SK-N-SH (cell line): Measurements from ENCODE around the gene PRRX2. TPM values are rescaled to one million over a fixed set of nuclear protein-coding genes. Genes with fewer than 3 reads are reported as not detected.
"Not testable (repeated sequence)": the region's sequence is repeated elsewhere in the genome, so short reads cannot be mapped to it uniquely, and the experiment has no call there.

Experiments used
- CTCF ChIA-PET: fragments of 300-600, 350-600 bp; formaldehyde crosslinking; extraction: SDS; loops from one replicate; lab custom pipeline; 2021; lab: Yijun Ruan, JAX
- POLR2A ChIA-PET: fragments of 350-600 bp; sonication (Branson Sonifier 250); formaldehyde crosslinking; extraction: SDS; loops from one replicate; lab custom pipeline; 2020; ENCODE audit warnings: antibody characterized with exemption, inconsistent platforms; lab: Yijun Ruan, JAX
- DNase-seq: peaks from one replicate; pipeline ENCODE4 v3.0.0; 2012
- H2AFZ ChIP-seq: fragments of 200-600 bp; sonication (generic); 2 replicates; pipeline ENCODE4 v1.8.1; 2016; ENCODE audit warnings: antibody characterized with exemption, mild to moderate bottlenecking, low read depth
- H3F3A ChIP-seq: fragments of 200-600 bp; sonication (generic); replicated peaks from 2 replicates; pipeline ENCODE3; 2016; ENCODE audit warnings: antibody characterized with exemption, mild to moderate bottlenecking; ENCODE audit not compliant: insufficient read depth
- H3K27ac ChIP-seq, 2 experiments: fragments of 200-500 bp in 1 of 2; fragments of 200-600 bp in 1 of 2; sonication (Bioruptor generic) in 1 of 2; sonication (generic), shearing (Covaris generic) in 1 of 2; 2 replicates each; pipeline versions ENCODE4 v1.5.1 to v1.6.1; 2014 to 2016; ENCODE audit warnings: low read depth in 2 of 2, inconsistent platforms in 1 of 2, low read length in 1 of 2, mild to moderate bottlenecking in 1 of 2, mixed read lengths in 1 of 2
- H3K27me3 ChIP-seq: fragments of 200-600 bp; sonication (generic), shearing (Covaris generic); 2 replicates; pipeline ENCODE4 v1.6.1; 2016; ENCODE audit warnings: mixed run types; ENCODE audit not compliant: insufficient read depth
- H3K36me3 ChIP-seq, 2 experiments: fragments of 200-500 bp in 1 of 2; fragments of 200-600 bp in 1 of 2; sonication (Bioruptor generic) in 1 of 2; sonication (generic) in 1 of 2; replicated peaks in 1 of 2; 2 replicates each; pipeline versions ENCODE3 to v1.5.1; 2014 to 2016; ENCODE audit warnings: low read length in 1 of 2, mild to moderate bottlenecking in 1 of 2; ENCODE audit not compliant: insufficient read depth in 2 of 2, control insufficient read depth in 1 of 2
- H3K4me1 ChIP-seq, 2 experiments: fragments of 200-500 bp in 1 of 2; fragments of 200-600 bp in 1 of 2; sonication (Bioruptor generic) in 1 of 2; sonication (generic), shearing (Covaris generic) in 1 of 2; 2 replicates each; pipeline versions ENCODE4 v1.5.1 to v1.6.1; 2014 to 2016; ENCODE audit warnings: low read depth in 1 of 2, low read length in 1 of 2, mixed run types in 1 of 2; ENCODE audit not compliant: insufficient read depth in 2 of 2, control insufficient read depth in 1 of 2
- H3K4me2 ChIP-seq: fragments of 200-600 bp; sonication (generic), shearing (Covaris generic); 2 replicates; pipeline ENCODE4 v1.6.1; 2017; ENCODE audit warnings: mixed run types
- H3K4me3 ChIP-seq, 2 experiments: fragments of 200-500 bp in 1 of 2; fragments of 200-600 bp in 1 of 2; sonication (Bioruptor generic) in 1 of 2; sonication (generic), shearing (Covaris generic) in 1 of 2; 2 replicates each; pipeline versions ENCODE4 v1.5.1 to v1.8.1; 2014 to 2016; ENCODE audit warnings: low read depth in 2 of 2, inconsistent platforms in 1 of 2, low read length in 1 of 2, mild to moderate bottlenecking in 1 of 2, mixed read lengths in 1 of 2, moderate library complexity in 1 of 2
- H3K79me2 ChIP-seq: fragments of 200-600 bp; sonication (generic); 2 replicates; pipeline ENCODE4 v1.8.1; 2017; ENCODE audit warnings: mild to moderate bottlenecking; ENCODE audit not compliant: insufficient read depth
- H3K9ac ChIP-seq: fragments of 200-600 bp; sonication (generic); 2 replicates; pipeline ENCODE4 v1.6.1; 2017; ENCODE audit warnings: mixed run types
- H3K9me2 ChIP-seq: fragments of 200-600 bp; sonication (generic); 2 replicates; pipeline ENCODE4 v1.6.1; 2017; ENCODE audit warnings: mixed run types
- H3K9me3 ChIP-seq: fragments of 200-600 bp; sonication (generic); 2 replicates; pipeline ENCODE4 v1.6.1; 2017; ENCODE audit warnings: mixed run types, mild to moderate bottlenecking, moderate library complexity
- H4K20me1 ChIP-seq: fragments of 200-600 bp; sonication (generic); 2 replicates; pipeline ENCODE4 v1.6.1; 2017; ENCODE audit warnings: mild to moderate bottlenecking, mixed run types; ENCODE audit not compliant: insufficient read depth
- CHD2 ChIP-seq: fragments of 150-350 bp; IDR thresholded peaks from 2 replicates; pipeline ENCODE4 v1.6.1; 2018; ENCODE audit warnings: low read length; ENCODE audit not compliant: partially characterized antibody
- CTCF ChIP-seq: fragments of 200-600 bp; sonication (generic); IDR thresholded peaks from 2 replicates; pipeline ENCODE4 v1.6.1; 2017; ENCODE audit warnings: antibody characterized with exemption, mild to moderate bottlenecking, moderate library complexity
- EP300 ChIP-seq, 2 experiments: IDR thresholded peaks; 2 replicates each; pipeline versions ENCODE4 v1.4.0 to v1.6.1; 2012; ENCODE audit warnings: borderline replicate concordance in 1 of 2, low read depth in 1 of 2, low read length in 1 of 2
- FOSL2 ChIP-seq: IDR thresholded peaks from 2 replicates; pipeline ENCODE4 v1.4.0; 2012; ENCODE audit warnings: low read depth, mild to moderate bottlenecking, moderate library complexity, borderline replicate concordance
- FOXJ3 ChIP-seq: sonication (generic); formaldehyde crosslinking; IDR thresholded peaks from 2 replicates; pipeline ENCODE4 v1.5.1; 2020; ENCODE audit warnings: mild to moderate bottlenecking, missing genetic modification reagents
- PBX3 ChIP-seq: IDR thresholded peaks from 2 replicates; pipeline ENCODE4; 2012
- SIN3A ChIP-seq: IDR thresholded peaks from 2 replicates; pipeline ENCODE4 v1.6.1; 2012; ENCODE audit warnings: low read depth, mild to moderate bottlenecking, low read length, moderate library complexity, borderline replicate concordance
- TAF1 ChIP-seq: IDR thresholded peaks from 2 replicates; pipeline ENCODE4 v1.6.1; 2012; ENCODE audit warnings: low read depth, mild to moderate bottlenecking, low read length, moderate library complexity, borderline replicate concordance
- YY1 ChIP-seq: IDR thresholded peaks from 2 replicates; pipeline ENCODE4 v1.4.0; 2012; ENCODE audit warnings: low read depth, mild to moderate bottlenecking
- WGBS: methylation state at CpG from one replicate; pipeline ENCODE4 v1.1.6; 2017; ENCODE audit warnings: low lambda C conversion rate; 5-methylcytosine and 5-hydroxymethylcytosine counted together
- polyA plus RNA-seq, 3 experiments: library from polyadenylated mRNA; depleted of rRNA; stranded (reverse); fragments of >200 nt; gene quantifications; 2 replicates each; pipeline ENCODE4 v1.2.3, GENCODE V29; 2012
- TF ChIP-seq, protein P1 (sequence below): fragments of 150-350 bp; IDR thresholded peaks from 2 replicates; pipeline ENCODE4 v1.6.1; 2017; ENCODE audit warnings: antibody characterized with exemption, low read length, low read depth, borderline replicate concordance

PRRX2 gene
- polyA plus RNA-seq, 1 of the 3 experiments (the other 2 are of a cell fraction), result 0.84 TPM

GRCh38 chr9:129759804-129760502 lies 94.5 kb downstream of the PRRX2 start:
- POLR2A ChIA-PET, result interaction anchor here (0.7 kb wide), 1 partner anchor 344 kb away, joined by 3 read pairs; no protein-coding TSS in a partner anchor
- Histone ChIP-seq H4K20me1 (no peaks in the 10 kb centered on the region), H3K9me2 (no peaks in the 10 kb centered on the region), H3K27me3 (no peaks in the 10 kb centered on the region), H3K79me2 (no peaks in the 10 kb centered on the region), H2AFZ (no peak overlapping the region), H3K4me2 (no peak overlapping the region), H3F3A (no peaks in the 10 kb centered on the region), H3K4me1 (no peaks in the 10 kb centered on the region; a peak in 1 of 4 replicates), H3K4me3 (no peak overlapping the region), H3K9ac (no peak overlapping the region), H3K9me3 (no peaks in the 10 kb centered on the region), H3K36me3 (no peaks in the 10 kb centered on the region), H3K27ac (no peak overlapping the region)
- DNase-seq, result no peak
- WGBS, result 82% methylated on average over 13 of the region's 13 CpGs
- CTCF ChIA-PET, result interaction anchor here (0.9 to 2.3 kb wide), 5 partner anchors 11 to 33 kb away, joined by 3 to 23 read pairs (median 4); no protein-coding TSS in a partner anchor
- TF ChIP-seq CHD2 (no peak), SIN3A (no peak), PBX3 (no peak)

GRCh38 chr9:129760784-129761183 lies 95.3 kb downstream of the PRRX2 start:
- 78% methylated on average over 7 of the region's 7 CpGs for WGBS
- not testable (repeated sequence) for H3K4me2 ChIP-seq

GRCh38 chr9:129761293-129761900 lies 96.0 kb downstream of the PRRX2 start:
- no peaks in the 10 kb centered on the region for H3F3A ChIP-seq
- ChIA-PET CTCF (interaction anchor here (1.4 kb wide), 1 partner anchor 24 kb away, joined by 5 read pairs; no protein-coding TSS in a partner anchor), POLR2A (no interaction called here)
- no peaks in the 10 kb centered on the region; a peak in 1 of 4 replicates for H3K4me1 ChIP-seq
- H3K79me2 ChIP-seq, result no peaks in the 10 kb centered on the region
- H4K20me1 ChIP-seq, result no peaks in the 10 kb centered on the region
- TF ChIP-seq FOSL2 (no peak), EP300 (IDR thresholded peaks at IDR 0.05; ENCODE audit: borderline replicate concordance in 1 of 2, low read depth in 1 of 2, low read length in 1 of 2) (no peak), YY1 (no peak), CTCF (no peak), TAF1 (no peak), FOXJ3 (no peak)
- TF ChIP-seq, protein P1, sequence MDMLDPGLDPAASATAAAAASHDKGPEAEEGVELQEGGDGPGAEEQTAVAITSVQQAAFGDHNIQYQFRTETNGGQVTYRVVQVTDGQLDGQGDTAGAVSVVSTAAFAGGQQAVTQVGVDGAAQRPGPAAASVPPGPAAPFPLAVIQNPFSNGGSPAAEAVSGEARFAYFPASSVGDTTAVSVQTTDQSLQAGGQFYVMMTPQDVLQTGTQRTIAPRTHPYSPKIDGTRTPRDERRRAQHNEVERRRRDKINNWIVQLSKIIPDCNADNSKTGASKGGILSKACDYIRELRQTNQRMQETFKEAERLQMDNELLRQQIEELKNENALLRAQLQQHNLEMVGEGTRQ, result no peak
- H3K9me2 ChIP-seq, result no peaks in the 10 kb centered on the region
- no peak overlapping the region for H3K27ac ChIP-seq
- DNase-seq, result no peak
- H3K36me3 ChIP-seq, result no peaks in the 10 kb centered on the region
- WGBS, result 80% methylated on average over 9 of the region's 11 CpGs
- no peaks in the 10 kb centered on the region for H3K27me3 ChIP-seq
- H3K9me3 ChIP-seq, result no peaks in the 10 kb centered on the region
- H3K4me3 ChIP-seq, result no peak overlapping the region
- H3K9ac ChIP-seq, result no peak overlapping the region
- H2AFZ ChIP-seq, result no peak overlapping the region
- no peak overlapping the region for H3K4me2 ChIP-seq

More at GRCh38 chr9:129760784-129761183, 95.3 kb downstream of the PRRX2 start:
- H3K4me3 ChIP-seq, H2AFZ ChIP-seq, H3K36me3 ChIP-seq, H3K27me3 ChIP-seq, H3K79me2 ChIP-seq, H3K9me2 ChIP-seq, H3F3A ChIP-seq, H3K9ac ChIP-seq, DNase-seq, H3K4me1 ChIP-seq, POLR2A ChIA-PET, H3K27ac ChIP-seq, H3K9me3 ChIP-seq, H4K20me1 ChIP-seq: not testable (repeated sequence)
- CTCF ChIA-PET, result interaction anchor here (1.4 to 2.3 kb wide), 2 partner anchors 23 kb away, joined by 5 to 23 read pairs; no protein-coding TSS in a partner anchor
